Thoracic aorta (tissue), 2 donors: Measurements from ENCODE around the gene TSHZ2. TPM values are rescaled to one million over a fixed set of nuclear protein-coding genes. Genes with fewer than 3 reads are reported as not detected.

Experiments used
- ATAC-seq: fragments of 150-250 bp; one replicate; pipeline ENCODE4 v1.8.0; 2017; ENCODE audit warnings: low read depth; ENCODE audit not compliant: insufficient number of reproducible peaks, low FRiP score
- DNase-seq: peaks from one replicate; pipeline ENCODE4 v3.0.0-alpha.2; 2020; ENCODE audit warnings: low spot score
- H3K27ac ChIP-seq, 2 donors: fragments of 200-600 bp; sonication (generic); 1 replicate in 1 of 2; 2 replicates in 1 of 2; pipeline ENCODE4 v1.5.1; 2016; ENCODE audit warnings: mild to moderate bottlenecking in 2 of 2, moderate library complexity in 2 of 2
- H3K27me3 ChIP-seq: fragments of 200-600 bp; sonication (generic); replicated peaks from 2 replicates; pipeline ENCODE4 v1.6.0; 2016; ENCODE audit warnings: mild to moderate bottlenecking; ENCODE audit not compliant: insufficient read depth
- H3K36me3 ChIP-seq: fragments of 200-600 bp; sonication (generic); one replicate; pipeline ENCODE4 v1.5.1; 2016
- H3K4me1 ChIP-seq, 2 donors: fragments of 200-600 bp; sonication (generic); 1 replicate in 1 of 2; 2 replicates in 1 of 2; pipeline versions ENCODE4 v1.5.1 to v1.6.0; 2016; ENCODE audit warnings: low read depth in 2 of 2, mild to moderate bottlenecking in 1 of 2; ENCODE audit not compliant: control insufficient read depth in 1 of 2
- H3K4me3 ChIP-seq: fragments of 200-600 bp; sonication (generic); 2 replicates; pipeline ENCODE4 v1.5.1; 2016; ENCODE audit warnings: mild to moderate bottlenecking
- H3K9me3 ChIP-seq: fragments of 200-600 bp; sonication (generic); 2 replicates; pipeline ENCODE4 v1.5.1; 2016
- CTCF ChIP-seq: fragments of 200-600 bp; sonication (generic); IDR thresholded peaks from one replicate; pipeline ENCODE4 v1.5.1; 2019; ENCODE audit warnings: antibody characterized with exemption
- total RNA-seq, 2 donors: library from RNA; depleted of rRNA; stranded (reverse); fragments of >200 nt; gene quantifications; one replicate each; pipeline versions ENCODE4 v1.1.0 to v1.2.3, GENCODE V29; 2016

The TSHZ2 gene
- total RNA-seq, 2 donors from 2014 or later: 8.4 to 32.6 TPM

GRCh38 chr20:53354314-53354713 is 382.2 kb downstream of the TSHZ2 start:
- H3K27me3 ChIP-seq: no peaks in the 10 kb centered on the region
- no peak for DNase-seq
- no peak overlapping the region for H3K27ac ChIP-seq
- H3K36me3 ChIP-seq: no peaks in the 10 kb centered on the region
- ATAC-seq: no peak
- no peak for TF ChIP-seq CTCF
- no peaks in the 10 kb centered on the region for H3K4me1 ChIP-seq
- H3K9me3 ChIP-seq: no peaks in the 10 kb centered on the region
- no peak overlapping the region for H3K4me3 ChIP-seq

GRCh38 chr20:53355790-53356189 is 383.6 kb downstream of the TSHZ2 start:
- no peak for TF ChIP-seq CTCF
- Histone ChIP-seq H3K27ac (no peak overlapping the region), H3K36me3 (no peaks in the 10 kb centered on the region), H3K27me3 (no peaks in the 10 kb centered on the region), H3K9me3 (no peaks in the 10 kb centered on the region), H3K4me3 (no peak overlapping the region), H3K4me1 (no peaks in the 10 kb centered on the region)
- DNase-seq: no peak
- ATAC-seq: no peak

GRCh38 chr20:53359425-53359824 is 387.3 kb downstream of the TSHZ2 start:
- no peaks in the 10 kb centered on the region for H3K4me1 ChIP-seq
- ATAC-seq: no peak
- H3K9me3 ChIP-seq: no peaks in the 10 kb centered on the region
- no peak for TF ChIP-seq CTCF
- H3K27ac ChIP-seq: no peak overlapping the region
- no peak for DNase-seq
- H3K36me3 ChIP-seq: no peaks in the 10 kb centered on the region
- no peaks in the 10 kb centered on the region for H3K27me3 ChIP-seq
- no peak overlapping the region for H3K4me3 ChIP-seq

GRCh38 chr20:53360852-53361251 is 388.7 kb downstream of the TSHZ2 start:
- no peak for TF ChIP-seq CTCF
- Histone ChIP-seq H3K4me1 (no peaks in the 10 kb centered on the region), H3K4me3 (no peak overlapping the region), H3K9me3 (no peaks in the 10 kb centered on the region), H3K27me3 (no peaks in the 10 kb centered on the region), H3K27ac (no peak overlapping the region), H3K36me3 (no peaks in the 10 kb centered on the region)
- DNase-seq (no peak), ATAC-seq (no peak)

GRCh38 chr20:53362736-53363135 is 390.6 kb downstream of the TSHZ2 start:
- Histone ChIP-seq H3K9me3 (no peaks in the 10 kb centered on the region), H3K4me3 (no peak overlapping the region), H3K27ac (no peak overlapping the region), H3K36me3 (no peaks in the 10 kb centered on the region), H3K27me3 (no peaks in the 10 kb centered on the region), H3K4me1 (no peaks in the 10 kb centered on the region)
- ATAC-seq: no peak
- no peak for DNase-seq
- no peak for TF ChIP-seq CTCF
